PC-9 (cell line): ENCODE data around the gene PWP2.
"Not testable (repeated sequence)": the region's sequence is repeated elsewhere in the genome, so short reads cannot be mapped to it uniquely, and the experiment has no call there.

ENCODE experiments used
- EZH2 ChIP-seq: fragments of 200-600 bp; sonication (generic); IDR thresholded peaks from 2 replicates; pipeline ENCODE4 v1.8.0; 2017; ENCODE audit warnings: antibody characterized with exemption, low read depth
- TF ChIP-seq, protein P1 (sequence below): fragments of 200-600 bp; sonication (generic); conservative IDR thresholded peaks from 2 replicates; pipeline ENCODE4 v1.6.1; 2017; ENCODE audit warnings: mixed run types, antibody characterized with exemption, mild to moderate bottlenecking, moderate library complexity

DNA sequence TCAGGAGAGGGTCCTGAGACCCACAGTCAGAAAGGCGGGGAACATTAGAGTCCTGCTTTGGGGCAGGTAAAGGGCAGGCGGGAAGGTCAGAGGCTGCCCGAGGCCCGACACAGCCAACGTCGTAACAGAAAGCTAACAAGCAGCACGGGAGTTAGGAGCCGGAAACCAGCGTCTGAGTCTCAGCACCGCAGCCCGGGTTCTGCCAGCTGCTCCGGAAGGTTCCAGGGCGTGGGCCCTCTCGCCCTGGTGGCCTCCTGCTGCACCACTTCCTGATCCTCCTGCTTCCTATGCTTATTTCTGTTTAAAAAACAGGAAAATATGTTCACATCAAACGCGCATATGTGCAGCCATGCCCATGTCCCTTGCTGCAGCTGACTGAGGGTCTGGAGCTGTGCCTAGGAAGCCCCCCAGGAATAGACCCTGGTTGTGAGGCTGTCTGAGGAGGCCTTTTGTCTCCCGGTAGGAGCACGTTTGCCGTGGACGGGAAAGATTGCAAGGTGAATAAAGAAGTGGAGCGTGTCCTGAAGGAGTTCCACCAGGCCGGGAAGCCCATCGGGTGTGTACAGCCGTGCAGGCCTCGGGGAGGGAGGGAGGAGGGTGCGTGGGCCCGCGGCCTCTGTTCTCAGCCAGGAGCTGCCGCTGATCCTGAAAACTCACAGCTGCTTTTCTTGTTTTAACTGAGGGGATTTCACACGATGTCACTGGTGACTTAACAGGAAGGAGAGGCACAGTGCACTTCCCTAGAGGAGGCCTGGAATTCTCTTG is 32.8 kb downstream of the PWP2 start:
- TF ChIP-seq, protein P1, sequence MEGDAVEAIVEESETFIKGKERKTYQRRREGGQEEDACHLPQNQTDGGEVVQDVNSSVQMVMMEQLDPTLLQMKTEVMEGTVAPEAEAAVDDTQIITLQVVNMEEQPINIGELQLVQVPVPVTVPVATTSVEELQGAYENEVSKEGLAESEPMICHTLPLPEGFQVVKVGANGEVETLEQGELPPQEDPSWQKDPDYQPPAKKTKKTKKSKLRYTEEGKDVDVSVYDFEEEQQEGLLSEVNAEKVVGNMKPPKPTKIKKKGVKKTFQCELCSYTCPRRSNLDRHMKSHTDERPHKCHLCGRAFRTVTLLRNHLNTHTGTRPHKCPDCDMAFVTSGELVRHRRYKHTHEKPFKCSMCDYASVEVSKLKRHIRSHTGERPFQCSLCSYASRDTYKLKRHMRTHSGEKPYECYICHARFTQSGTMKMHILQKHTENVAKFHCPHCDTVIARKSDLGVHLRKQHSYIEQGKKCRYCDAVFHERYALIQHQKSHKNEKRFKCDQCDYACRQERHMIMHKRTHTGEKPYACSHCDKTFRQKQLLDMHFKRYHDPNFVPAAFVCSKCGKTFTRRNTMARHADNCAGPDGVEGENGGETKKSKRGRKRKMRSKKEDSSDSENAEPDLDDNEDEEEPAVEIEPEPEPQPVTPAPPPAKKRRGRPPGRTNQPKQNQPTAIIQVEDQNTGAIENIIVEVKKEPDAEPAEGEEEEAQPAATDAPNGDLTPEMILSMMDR = not testable (repeated sequence)
- not testable (repeated sequence) for TF ChIP-seq EZH2
